ENCODE data around the gene UHRF1. TPM values are rescaled to one million over a fixed set of nuclear protein-coding genes. Genes with fewer than 3 reads are reported as not detected.

UHRF1 gene
- total and polyA plus RNA-seq, 2 of the 13 experiments (the other 11 are each of a cell fraction or from before 2014, with no cell fraction given), result 6.8 to 78.4 TPM

- Histone ChIP-seq H3K9me3 (ENCODE audit: low read length) (no peaks in the 10 kb centered on the region), H3K4me1 (ENCODE audit: insufficient read depth, low read length) (no peaks in the 10 kb centered on the region), H3K27ac (ENCODE audit: extremely low read length, insufficient read depth, low read length) (no peak overlapping the region), H3K9ac (ENCODE audit: insufficient read depth, low read depth, low read length) (no peak overlapping the region), H3K4me3 (replicated peaks in 1 of 3; ENCODE audit: insufficient read depth in 1 of 3, low read depth in 2 of 3, low read length in 3 of 3) (no peak overlapping the region), H3K36me3 (replicated peaks in 1 of 2; ENCODE audit: control insufficient read depth in 1 of 2, insufficient read depth in 2 of 2, low read length in 2 of 2) (peaks cover 4 to 7% of the 10 kb centered on the region in 2 experiments; a peak in 3 of 5 replicates), H3K4me2 (ENCODE audit: low read depth, low read length) (no peak overlapping the region), H4K20me1 (ENCODE audit: insufficient read depth, low read length) (peaks cover 51% of the 10 kb centered on the region), H3K27me3 (ENCODE audit: control insufficient read depth in 1 of 2, insufficient read depth in 2 of 2, low read length in 2 of 2) (no peaks in the 10 kb centered on the region), H3K79me2 (ENCODE audit: insufficient read depth, low read length) (peaks cover 61% of the 10 kb centered on the region), H2AFZ (ENCODE audit: low read length) (no peak overlapping the region)
- DNase-seq (ENCODE audit: low spot score) (no peak), ATAC-seq (no peak), FAIRE-seq (no peak)
- ChIA-PET POLR2A (no interaction called here), CTCF (ENCODE audit: low intra/inter-chr PET ratio, low total read pairs) (no interaction called here)
- in situ Hi-C loops (cut with HindIII; ENCODE audit: extremely low pct_ligation_motif_present, low pct_unique_long_range_greater_than_20kb) (no loop called here), intact Hi-C loops (cut with micrococcal nuclease; ENCODE audit: unreplicated experiment) (no loop called here)
- BruUV-seq (replicated peaks), result no TSS peak
- 93% methylated on average over 3 of the region's 7 CpGs for WGBS (ENCODE audit: low lambda C conversion rate)
- TF ChIP-seq CEBPZ (IDR thresholded peaks at IDR 0.05; ENCODE audit: low read length) (no peak), ZNF124 (CRISPR knock-in tag; IDR thresholded peaks at IDR 0.05) (no peak), ETS1 (CRISPR knock-in tag; IDR thresholded peaks at IDR 0.05) (no peak)
- TF ChIP-seq, protein P1, sequence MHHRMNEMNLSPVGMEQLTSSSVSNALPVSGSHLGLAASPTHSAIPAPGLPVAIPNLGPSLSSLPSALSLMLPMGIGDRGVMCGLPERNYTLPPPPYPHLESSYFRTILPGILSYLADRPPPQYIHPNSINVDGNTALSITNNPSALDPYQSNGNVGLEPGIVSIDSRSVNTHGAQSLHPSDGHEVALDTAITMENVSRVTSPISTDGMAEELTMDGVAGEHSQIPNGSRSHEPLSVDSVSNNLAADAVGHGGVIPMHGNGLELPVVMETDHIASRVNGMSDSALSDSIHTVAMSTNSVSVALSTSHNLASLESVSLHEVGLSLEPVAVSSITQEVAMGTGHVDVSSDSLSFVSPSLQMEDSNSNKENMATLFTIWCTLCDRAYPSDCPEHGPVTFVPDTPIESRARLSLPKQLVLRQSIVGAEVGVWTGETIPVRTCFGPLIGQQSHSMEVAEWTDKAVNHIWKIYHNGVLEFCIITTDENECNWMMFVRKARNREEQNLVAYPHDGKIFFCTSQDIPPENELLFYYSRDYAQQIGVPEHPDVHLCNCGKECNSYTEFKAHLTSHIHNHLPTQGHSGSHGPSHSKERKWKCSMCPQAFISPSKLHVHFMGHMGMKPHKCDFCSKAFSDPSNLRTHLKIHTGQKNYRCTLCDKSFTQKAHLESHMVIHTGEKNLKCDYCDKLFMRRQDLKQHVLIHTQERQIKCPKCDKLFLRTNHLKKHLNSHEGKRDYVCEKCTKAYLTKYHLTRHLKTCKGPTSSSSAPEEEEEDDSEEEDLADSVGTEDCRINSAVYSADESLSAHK (CRISPR knock-in tag; IDR thresholded peaks at IDR 0.05; ENCODE audit: borderline replicate concordance), result no peak
These were observed 74.7 kb downstream of the UHRF1 start for GRCh38 chr19:4984106-4984380.
